Esophagus muscularis mucosa (tissue), 4 donors: ENCODE measurements around the gene PDS5B.

Experiments
- EP300 ChIP-seq: sonication (generic); formaldehyde crosslinking; IDR thresholded peaks from one replicate; pipeline ENCODE4 v1.6.1; 2017; ENCODE audit warnings: antibody characterized with exemption
- POLR2A ChIP-seq: fragments of 450-650 bp; IDR thresholded peaks from one replicate; pipeline ENCODE4 v1.6.1; 2017; ENCODE audit warnings: antibody characterized with exemption, moderate library complexity, mild to moderate bottlenecking, low read depth
- POLR2AphosphoS5 ChIP-seq, 2 donors: sonication (generic); formaldehyde crosslinking; IDR thresholded peaks; one replicate each; pipeline ENCODE4 v1.6.1; 2017; ENCODE audit warnings: antibody characterized with exemption in 2 of 2
- TF ChIP-seq, protein P1 (sequence below), 3 experiments: fragments of 200-600 bp in 2 of 3; fragments of 450-650 bp in 1 of 3; sonication (generic) in 2 of 3; IDR thresholded peaks; one replicate each; pipeline ENCODE4 v1.5.1; 2017 to 2019; ENCODE audit warnings: antibody characterized with exemption in 3 of 3, mild to moderate bottlenecking in 2 of 3, moderate library complexity in 1 of 3

DNA sequence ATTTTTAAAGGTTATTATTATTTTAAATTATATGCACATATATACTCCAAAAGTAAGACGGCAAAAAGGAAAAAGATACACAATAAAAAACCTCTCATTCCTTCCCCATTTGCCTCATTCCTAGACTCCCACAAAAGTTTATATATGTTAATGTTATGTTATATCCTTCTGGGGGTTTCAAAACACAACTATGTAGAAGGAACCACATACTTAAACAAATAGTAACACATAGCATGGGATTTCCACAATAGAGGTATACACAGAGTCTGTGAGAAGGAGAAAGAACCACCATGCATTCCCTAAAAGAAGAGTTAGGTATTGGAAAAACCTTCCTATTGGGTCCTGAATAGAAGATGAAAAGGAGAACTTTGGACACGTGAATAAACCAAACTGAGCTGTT, 9.1 kb downstream of the PDS5B start:
- TF ChIP-seq, protein P1, sequence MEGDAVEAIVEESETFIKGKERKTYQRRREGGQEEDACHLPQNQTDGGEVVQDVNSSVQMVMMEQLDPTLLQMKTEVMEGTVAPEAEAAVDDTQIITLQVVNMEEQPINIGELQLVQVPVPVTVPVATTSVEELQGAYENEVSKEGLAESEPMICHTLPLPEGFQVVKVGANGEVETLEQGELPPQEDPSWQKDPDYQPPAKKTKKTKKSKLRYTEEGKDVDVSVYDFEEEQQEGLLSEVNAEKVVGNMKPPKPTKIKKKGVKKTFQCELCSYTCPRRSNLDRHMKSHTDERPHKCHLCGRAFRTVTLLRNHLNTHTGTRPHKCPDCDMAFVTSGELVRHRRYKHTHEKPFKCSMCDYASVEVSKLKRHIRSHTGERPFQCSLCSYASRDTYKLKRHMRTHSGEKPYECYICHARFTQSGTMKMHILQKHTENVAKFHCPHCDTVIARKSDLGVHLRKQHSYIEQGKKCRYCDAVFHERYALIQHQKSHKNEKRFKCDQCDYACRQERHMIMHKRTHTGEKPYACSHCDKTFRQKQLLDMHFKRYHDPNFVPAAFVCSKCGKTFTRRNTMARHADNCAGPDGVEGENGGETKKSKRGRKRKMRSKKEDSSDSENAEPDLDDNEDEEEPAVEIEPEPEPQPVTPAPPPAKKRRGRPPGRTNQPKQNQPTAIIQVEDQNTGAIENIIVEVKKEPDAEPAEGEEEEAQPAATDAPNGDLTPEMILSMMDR (IDR thresholded peaks at IDR 0.05), result no peak
- TF ChIP-seq POLR2A (no peak), EP300 (no peak), POLR2AphosphoS5 (IDR thresholded peaks at IDR 0.05) (no peak)
